WERI-Rb-1 (cell line): ENCODE data around the gene SAC3D1.

Source experiments
- DNase-seq: peaks from one replicate; pipeline ENCODE4 v3.0.0-alpha.2; 2020
- H3K27ac ChIP-seq: fragments of 250-450 bp; sonication (Bioruptor Pico); 2 replicates; pipeline ENCODE4 v1.5.1; 2020; ENCODE audit warnings: mild to moderate bottlenecking, moderate library complexity
- H3K27me3 ChIP-seq: fragments of 250-450 bp; sonication (Bioruptor Pico); 2 replicates; pipeline ENCODE4 v1.5.1; 2021; ENCODE audit warnings: mild to moderate bottlenecking, low read depth, moderate library complexity; ENCODE audit not compliant: insufficient read depth, severe bottlenecking
- H3K36me3 ChIP-seq: fragments of 250-450 bp; sonication (Bioruptor Pico); 2 replicates; pipeline ENCODE4 v1.5.1; 2020; ENCODE audit warnings: mild to moderate bottlenecking, moderate library complexity
- H3K4me3 ChIP-seq: 2 replicates; pipeline ENCODE4 v1.5.1; 2011; ENCODE audit warnings: low read depth, mild to moderate bottlenecking, control low read depth, low read length
- H3K9me3 ChIP-seq: fragments of 250-450 bp; sonication (Bioruptor Pico); 2 replicates; pipeline ENCODE4 v1.5.1; 2021; ENCODE audit warnings: mild to moderate bottlenecking, moderate library complexity; ENCODE audit not compliant: severe bottlenecking
- TF ChIP-seq, protein P1 (sequence below): IDR thresholded peaks from 2 replicates; pipeline ENCODE4 v1.5.1; 2011; ENCODE audit warnings: low read depth, mild to moderate bottlenecking, control low read depth, inconsistent platforms, low read length

Gene SAC3D1

GRCh38 chr11:65057526-65057925 is 16.5 kb downstream of the SAC3D1 start:
- Histone ChIP-seq H3K36me3 (no peaks in the 10 kb centered on the region), H3K27ac (no peak overlapping the region), H3K9me3 (no peaks in the 10 kb centered on the region), H3K27me3 (no peaks in the 10 kb centered on the region), H3K4me3 (no peak overlapping the region)
- TF ChIP-seq, protein P1, sequence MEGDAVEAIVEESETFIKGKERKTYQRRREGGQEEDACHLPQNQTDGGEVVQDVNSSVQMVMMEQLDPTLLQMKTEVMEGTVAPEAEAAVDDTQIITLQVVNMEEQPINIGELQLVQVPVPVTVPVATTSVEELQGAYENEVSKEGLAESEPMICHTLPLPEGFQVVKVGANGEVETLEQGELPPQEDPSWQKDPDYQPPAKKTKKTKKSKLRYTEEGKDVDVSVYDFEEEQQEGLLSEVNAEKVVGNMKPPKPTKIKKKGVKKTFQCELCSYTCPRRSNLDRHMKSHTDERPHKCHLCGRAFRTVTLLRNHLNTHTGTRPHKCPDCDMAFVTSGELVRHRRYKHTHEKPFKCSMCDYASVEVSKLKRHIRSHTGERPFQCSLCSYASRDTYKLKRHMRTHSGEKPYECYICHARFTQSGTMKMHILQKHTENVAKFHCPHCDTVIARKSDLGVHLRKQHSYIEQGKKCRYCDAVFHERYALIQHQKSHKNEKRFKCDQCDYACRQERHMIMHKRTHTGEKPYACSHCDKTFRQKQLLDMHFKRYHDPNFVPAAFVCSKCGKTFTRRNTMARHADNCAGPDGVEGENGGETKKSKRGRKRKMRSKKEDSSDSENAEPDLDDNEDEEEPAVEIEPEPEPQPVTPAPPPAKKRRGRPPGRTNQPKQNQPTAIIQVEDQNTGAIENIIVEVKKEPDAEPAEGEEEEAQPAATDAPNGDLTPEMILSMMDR, result no peak
- DNase-seq, result no peak

DNA sequence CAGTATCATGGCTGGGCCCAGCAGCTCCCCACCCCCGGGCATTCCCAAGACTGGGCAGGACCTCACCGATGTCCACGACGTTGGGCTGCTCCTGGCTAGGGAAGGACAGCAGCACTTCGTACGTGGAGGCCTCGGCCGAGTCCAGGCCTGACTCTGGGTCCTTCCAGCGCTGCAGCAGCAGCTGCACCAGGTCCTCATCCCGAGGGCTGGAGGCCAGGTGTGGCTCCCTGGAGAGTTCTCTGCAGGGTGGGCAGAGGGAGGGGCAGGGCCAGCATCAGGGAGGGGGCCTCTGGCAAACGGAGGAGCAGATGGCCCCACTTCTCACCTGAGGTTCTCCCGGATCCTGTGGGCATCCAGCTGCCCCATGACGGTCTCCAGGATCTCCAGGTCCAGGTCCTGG is 17.0 kb downstream of the SAC3D1 start:
- H3K9me3 ChIP-seq, result no peaks in the 10 kb centered on the region
- H3K27me3 ChIP-seq, result no peaks in the 10 kb centered on the region
- no peak overlapping the region for H3K4me3 ChIP-seq
- no peak for DNase-seq
- H3K36me3 ChIP-seq, result no peaks in the 10 kb centered on the region
- H3K27ac ChIP-seq, result no peak overlapping the region
- TF ChIP-seq, protein P1, result no peak

DNA sequence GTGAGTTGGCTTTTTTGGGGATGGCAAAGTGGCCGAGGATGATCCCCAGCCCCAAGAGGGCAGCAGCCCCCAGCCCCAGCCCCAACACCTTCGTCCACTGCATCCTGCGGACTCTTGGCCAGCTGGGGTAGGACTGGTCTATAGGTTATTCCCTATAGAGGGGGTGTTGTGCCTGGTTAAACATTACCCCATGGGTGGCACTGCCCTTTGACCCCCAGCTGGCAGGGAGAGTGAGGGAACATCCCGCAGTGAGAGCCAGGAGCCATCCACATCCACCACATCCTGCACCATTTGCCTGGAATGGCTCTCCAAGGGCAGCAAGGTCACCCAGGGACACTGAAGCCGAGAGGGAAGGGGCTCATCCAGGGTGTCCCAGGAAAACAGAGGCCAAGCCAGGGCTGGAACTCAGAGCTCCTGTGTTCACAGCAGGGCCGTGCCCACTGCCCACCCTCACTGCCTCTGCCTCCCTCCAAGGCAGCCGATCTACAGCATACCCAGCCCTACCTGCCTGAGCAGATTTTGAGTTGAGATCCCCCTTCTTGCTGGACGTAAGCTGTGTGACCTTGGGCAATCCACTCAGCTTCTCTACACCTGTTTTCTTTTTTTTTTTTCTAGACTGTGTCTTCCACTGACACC is 17.5 kb downstream of the SAC3D1 start, which contains the start of gene NAALADL1:
Gene NAALADL1, minus strand, starts transcription at position 135 of the 636 bp plus-strand sequence. Its CDS starts 32 bp downstream, at position 103.
- Histone ChIP-seq H3K36me3 (no peaks in the 10 kb centered on the region), H3K27ac (no peak within 1 kb of the TSS), H3K9me3 (no peaks in the 10 kb centered on the region), H3K27me3 (no peaks in the 10 kb centered on the region), H3K4me3 (no peak within 1 kb of the TSS)
- TF ChIP-seq, protein P1, result no peak
- no peak for DNase-seq

GRCh38 chr11:65059523-65059922 is 18.5 kb downstream of the SAC3D1 start:
- no peaks in the 10 kb centered on the region for H3K9me3 ChIP-seq
- no peaks in the 10 kb centered on the region for H3K36me3 ChIP-seq
- no peak overlapping the region for H3K4me3 ChIP-seq
- no peaks in the 10 kb centered on the region for H3K27me3 ChIP-seq
- no peak for DNase-seq
- H3K27ac ChIP-seq, result no peak overlapping the region
- TF ChIP-seq, protein P1, result no peak

- Histone ChIP-seq H3K4me3 (no peak overlapping the region), H3K36me3 (no peaks in the 10 kb centered on the region), H3K27ac (no peak overlapping the region), H3K9me3 (no peaks in the 10 kb centered on the region), H3K27me3 (no peaks in the 10 kb centered on the region)
- TF ChIP-seq, protein P1, result no peak
- DNase-seq, result no peak
Measured at GRCh38 chr11:65059959-65060824, 19.2 kb downstream of the SAC3D1 start.
